HG03432 (cell line): ENCODE data around the gene ATP6V0D1.

ENCODE experiments used
- ATAC-seq: cut with Tn5 transposase; IDR thresholded peaks from one replicate; pipeline ENCODE4 v1.9.1; 2021; ENCODE audit warnings: mild to moderate bottlenecking, moderate library complexity; ENCODE audit not compliant: unreplicated experiment

Gene ATP6V0D1

GRCh38 chr16:67394155-67395104 lies 86.5 kb downstream of the ATP6V0D1 start:
- no peak for ATAC-seq

GRCh38 chr16:67393788-67394154 lies 87.2 kb downstream of the ATP6V0D1 start:
- no peak for ATAC-seq

DNA sequence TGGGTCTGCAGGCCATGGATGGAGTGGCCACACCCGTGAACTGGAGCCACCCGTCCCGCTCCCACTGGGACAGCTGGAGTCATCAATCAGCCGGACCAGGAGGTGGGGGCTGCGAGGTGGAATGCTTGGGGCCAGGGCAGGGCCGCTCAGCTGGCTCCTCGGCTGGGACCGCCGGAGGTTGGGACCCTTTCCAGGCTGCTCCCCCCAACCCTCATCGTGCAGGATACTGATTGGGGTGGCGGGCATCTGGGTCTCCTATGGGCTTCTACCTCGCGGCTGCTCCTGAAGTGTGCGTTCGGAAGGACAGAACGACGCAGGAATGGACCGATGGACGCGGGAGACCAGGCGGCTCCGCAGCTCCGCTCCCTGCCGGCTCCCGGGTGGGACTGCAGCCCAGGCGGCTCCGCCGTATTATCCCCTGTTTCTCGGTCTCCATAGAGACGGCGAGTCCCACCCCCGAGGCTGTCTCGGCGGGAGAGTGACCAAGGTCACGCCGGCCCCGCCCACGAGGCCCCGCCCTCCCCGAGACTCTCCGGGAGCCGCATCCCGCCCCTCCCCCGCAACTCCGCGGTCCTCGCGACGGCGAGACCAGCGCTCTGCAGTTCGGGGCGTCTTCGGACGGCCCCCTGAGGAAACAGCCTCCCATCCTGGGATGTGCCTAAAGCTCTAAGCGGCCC lies 87.7 kb downstream of the ATP6V0D1 start, which contains the start of gene TPPP3:
Gene TPPP3, minus strand, starts transcription at position 388 of the 677 bp plus-strand sequence. CDS start 2,387 bp downstream, outside the sequence.
- no peak for ATAC-seq

GRCh38 chr16:67392301-67393059 lies 88.5 kb downstream of the ATP6V0D1 start:
- no peak for ATAC-seq

GRCh38 chr16:67391424-67392300 lies 89.3 kb downstream of the ATP6V0D1 start:
- no peak for ATAC-seq

- no peak for ATAC-seq
Measured at GRCh38 chr16:67390816-67391423, 90.0 kb downstream of the ATP6V0D1 start.

- ATAC-seq = no peak
Measured at GRCh38 chr16:67389911-67390815, 90.8 kb downstream of the ATP6V0D1 start.

DNA sequence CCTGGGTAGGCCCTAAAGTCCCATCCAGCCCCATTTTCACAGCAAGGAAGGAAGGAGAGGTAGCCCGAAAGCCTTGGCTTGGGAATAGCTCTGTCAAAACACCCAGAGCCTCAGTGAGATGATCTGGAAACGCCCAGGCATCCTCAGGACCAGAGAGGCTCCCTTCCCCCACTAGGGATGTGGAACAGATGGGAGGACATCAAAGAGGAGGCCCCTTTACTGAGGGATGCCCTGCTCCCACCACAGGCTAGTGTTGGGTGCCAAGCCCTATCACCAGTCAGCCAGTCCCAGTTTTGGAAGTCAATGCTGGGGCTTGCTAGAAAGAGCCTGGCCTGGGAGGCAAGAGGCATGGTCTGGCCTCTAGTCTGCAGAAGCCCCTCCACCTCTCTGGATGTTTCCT lies 92.4 kb downstream of the ATP6V0D1 start:
- ATAC-seq = no peak

GRCh38 chr16:67388191-67388590 lies 92.8 kb downstream of the ATP6V0D1 start:
- no peak for ATAC-seq
